Measurements from ENCODE around the gene EZH1.
A peak's percentile ranks its signal among the peaks of the same experiment; 100 is the strongest.

The EZH1 gene

DNA sequence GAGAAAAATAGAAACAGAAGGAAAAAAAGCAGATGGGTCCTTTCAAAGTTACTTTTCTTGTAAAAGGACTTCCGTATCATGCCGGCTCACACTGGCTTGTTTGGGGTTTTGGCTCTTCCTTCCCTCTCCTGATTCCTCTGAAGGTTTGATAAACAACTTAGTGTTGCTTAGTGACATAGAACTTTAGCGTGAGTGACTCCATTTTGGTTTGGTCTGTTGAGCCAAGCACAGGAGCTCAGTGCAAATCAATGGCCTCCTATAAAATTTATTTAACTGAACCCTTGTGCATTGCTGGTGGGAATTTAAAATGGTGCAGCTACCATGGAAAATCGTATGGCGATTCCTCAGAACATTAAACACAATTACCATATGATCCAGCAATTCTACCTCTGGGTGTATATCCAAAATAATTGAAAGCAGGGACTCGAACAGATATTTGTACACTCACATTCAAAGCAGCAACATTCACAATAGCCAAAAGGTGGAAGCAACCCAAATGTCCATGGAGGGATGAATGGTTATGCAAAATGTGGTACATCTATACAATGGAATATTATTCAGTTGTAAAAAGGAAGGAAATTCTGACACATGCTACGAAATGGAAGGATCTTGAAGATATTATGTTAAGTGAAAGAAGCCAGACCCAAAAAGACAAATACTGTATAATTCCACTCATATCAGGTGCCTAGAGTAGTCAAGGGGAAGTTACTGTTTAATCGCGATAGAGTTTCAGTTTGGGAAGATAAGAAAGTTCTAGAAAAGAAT is 86.8 kb downstream of the EZH1 start:
- TF ChIP-seq, protein P1, sequence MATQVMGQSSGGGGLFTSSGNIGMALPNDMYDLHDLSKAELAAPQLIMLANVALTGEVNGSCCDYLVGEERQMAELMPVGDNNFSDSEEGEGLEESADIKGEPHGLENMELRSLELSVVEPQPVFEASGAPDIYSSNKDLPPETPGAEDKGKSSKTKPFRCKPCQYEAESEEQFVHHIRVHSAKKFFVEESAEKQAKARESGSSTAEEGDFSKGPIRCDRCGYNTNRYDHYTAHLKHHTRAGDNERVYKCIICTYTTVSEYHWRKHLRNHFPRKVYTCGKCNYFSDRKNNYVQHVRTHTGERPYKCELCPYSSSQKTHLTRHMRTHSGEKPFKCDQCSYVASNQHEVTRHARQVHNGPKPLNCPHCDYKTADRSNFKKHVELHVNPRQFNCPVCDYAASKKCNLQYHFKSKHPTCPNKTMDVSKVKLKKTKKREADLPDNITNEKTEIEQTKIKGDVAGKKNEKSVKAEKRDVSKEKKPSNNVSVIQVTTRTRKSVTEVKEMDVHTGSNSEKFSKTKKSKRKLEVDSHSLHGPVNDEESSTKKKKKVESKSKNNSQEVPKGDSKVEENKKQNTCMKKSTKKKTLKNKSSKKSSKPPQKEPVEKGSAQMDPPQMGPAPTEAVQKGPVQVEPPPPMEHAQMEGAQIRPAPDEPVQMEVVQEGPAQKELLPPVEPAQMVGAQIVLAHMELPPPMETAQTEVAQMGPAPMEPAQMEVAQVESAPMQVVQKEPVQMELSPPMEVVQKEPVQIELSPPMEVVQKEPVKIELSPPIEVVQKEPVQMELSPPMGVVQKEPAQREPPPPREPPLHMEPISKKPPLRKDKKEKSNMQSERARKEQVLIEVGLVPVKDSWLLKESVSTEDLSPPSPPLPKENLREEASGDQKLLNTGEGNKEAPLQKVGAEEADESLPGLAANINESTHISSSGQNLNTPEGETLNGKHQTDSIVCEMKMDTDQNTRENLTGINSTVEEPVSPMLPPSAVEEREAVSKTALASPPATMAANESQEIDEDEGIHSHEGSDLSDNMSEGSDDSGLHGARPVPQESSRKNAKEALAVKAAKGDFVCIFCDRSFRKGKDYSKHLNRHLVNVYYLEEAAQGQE (IDR thresholded peaks at IDR 0.05; ENCODE audit: insufficient read depth in 1 of 2, low read depth in 2 of 2, low read length in 2 of 2), result no peak
- no peak for TF ChIP-seq SIN3A (IDR thresholded peaks at IDR 0.05; ENCODE audit: borderline replicate concordance, insufficient read depth, low read length)

DNA sequence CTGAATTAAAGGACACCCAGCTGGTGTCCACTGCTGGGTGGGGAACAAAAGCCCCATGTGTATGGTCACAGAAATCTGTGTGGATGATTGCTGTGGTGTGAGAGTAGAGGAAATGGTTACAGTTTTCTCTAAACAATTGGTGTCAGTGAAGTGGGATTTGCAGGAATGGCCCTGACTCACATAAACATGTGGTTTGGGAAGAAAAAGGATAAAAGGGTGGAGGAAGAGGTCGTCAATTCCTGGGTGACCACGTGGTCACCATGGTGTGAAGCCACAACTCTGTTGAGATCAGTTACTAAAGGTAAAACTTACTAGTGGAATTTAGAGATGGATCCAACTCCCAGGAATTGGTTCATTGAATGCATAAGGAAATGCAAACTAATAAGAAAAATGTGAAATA is 89.3 kb downstream of the EZH1 start:
- TF ChIP-seq, protein P1 (IDR thresholded peaks at IDR 0.05; ENCODE audit: insufficient read depth in 1 of 2, low read depth in 2 of 2, low read length in 2 of 2), result no peak
- TF ChIP-seq SIN3A (IDR thresholded peaks at IDR 0.05; ENCODE audit: borderline replicate concordance, insufficient read depth, low read length), result no peak
- no peak for TF ChIP-seq TAF1 (IDR thresholded peaks at IDR 0.05; ENCODE audit: borderline replicate concordance, insufficient read depth, low read length)
- TF ChIP-seq POLR2AphosphoS5 (IDR thresholded peaks at IDR 0.05; ENCODE audit: low read depth, low read length), result no peak
- TF ChIP-seq FOXP2 (optimal IDR thresholded peaks at IDR 0.05; ENCODE audit: borderline replicate concordance, extremely low read depth, extremely low read length, insufficient read depth), result no peak

DNA sequence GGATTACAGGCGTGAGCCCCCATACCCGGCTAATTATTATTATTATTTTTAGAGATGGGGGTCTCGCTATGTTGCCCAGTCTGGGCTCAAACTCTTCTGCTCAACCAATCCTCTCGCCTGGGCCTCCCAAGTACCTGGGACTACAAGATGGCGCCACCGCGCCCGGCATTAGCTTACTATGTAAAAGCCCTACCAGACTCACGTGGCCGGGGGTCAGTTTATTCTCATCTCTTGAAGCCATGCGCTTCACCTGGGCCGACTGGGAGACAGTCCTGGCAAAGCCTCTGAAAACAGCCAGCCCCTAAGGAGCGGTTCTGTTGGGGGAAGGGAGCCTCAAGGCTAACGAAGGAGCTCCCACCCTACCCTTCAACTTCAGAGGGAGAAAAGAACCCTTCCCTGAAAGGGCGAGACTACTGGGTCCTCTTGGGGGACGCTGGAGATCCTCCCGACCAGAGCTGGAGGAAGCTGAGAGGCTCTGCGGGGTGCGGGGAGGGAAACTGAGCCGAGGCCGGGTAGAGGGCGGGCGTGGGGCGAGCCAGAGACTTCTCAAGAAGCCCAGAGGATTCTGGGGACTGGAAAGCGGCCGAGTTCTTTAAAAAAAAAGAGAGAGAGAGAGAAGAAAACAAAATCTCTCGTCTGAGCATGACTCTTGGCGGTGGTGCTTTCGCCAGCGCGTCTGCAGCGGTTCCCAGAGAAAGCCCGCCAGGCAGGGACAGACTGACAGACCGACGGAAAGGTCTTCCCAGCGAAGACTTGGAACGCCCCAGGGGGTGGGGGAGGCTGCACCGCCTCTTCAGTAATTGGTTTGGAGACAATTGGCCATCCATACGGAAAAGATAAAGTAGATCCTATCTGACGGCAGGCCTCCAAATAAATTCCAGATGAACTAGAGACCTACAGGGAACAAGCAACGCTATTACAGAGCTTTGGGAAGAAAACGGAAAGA is 91.4 kb downstream of the EZH1 start:
- TF ChIP-seq POLR2AphosphoS5 (IDR thresholded peaks at IDR 0.05; ENCODE audit: low read depth, low read length), result peak; percentile 26; the same call in 1 of the 2 replicates
- TF ChIP-seq FOXP2 (optimal IDR thresholded peaks at IDR 0.05; ENCODE audit: borderline replicate concordance, extremely low read depth, extremely low read length, insufficient read depth), result no peak
- TF ChIP-seq TAF1 (IDR thresholded peaks at IDR 0.05; ENCODE audit: borderline replicate concordance, insufficient read depth, low read length), result 0 out of 2 replicates have a peak, but pooled peaks have one; percentile 53
- TF ChIP-seq, protein P1 (IDR thresholded peaks at IDR 0.05; ENCODE audit: insufficient read depth in 1 of 2, low read depth in 2 of 2, low read length in 2 of 2), result peak in 1 of 2 experiments; percentile 51; a peak in 1 of 4 replicates
- no peak for TF ChIP-seq SIN3A (IDR thresholded peaks at IDR 0.05; ENCODE audit: borderline replicate concordance, insufficient read depth, low read length)

DNA sequence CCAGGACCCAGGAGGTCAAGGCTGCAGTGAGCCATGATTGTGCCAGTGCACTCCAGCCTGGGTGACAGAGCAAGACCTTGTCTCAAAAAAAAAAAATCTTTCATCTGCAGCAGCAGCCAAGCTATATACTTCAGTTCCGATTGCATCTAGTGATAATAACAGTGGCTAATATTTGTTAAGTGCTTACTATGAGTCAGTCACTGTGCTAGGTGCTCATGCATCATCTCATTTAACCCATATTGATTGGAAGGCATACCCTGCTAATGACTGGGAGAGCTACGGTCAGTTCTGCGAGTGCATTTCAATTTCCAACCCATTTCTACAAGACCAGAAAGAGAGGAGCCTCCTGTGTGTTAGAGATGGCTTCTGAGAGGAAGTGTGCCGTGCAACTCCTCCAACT is 93.4 kb downstream of the EZH1 start:
- TF ChIP-seq POLR2AphosphoS5 (IDR thresholded peaks at IDR 0.05; ENCODE audit: low read depth, low read length), result no peak
- no peak for TF ChIP-seq TAF1 (IDR thresholded peaks at IDR 0.05; ENCODE audit: borderline replicate concordance, insufficient read depth, low read length)
- TF ChIP-seq, protein P1 (IDR thresholded peaks at IDR 0.05; ENCODE audit: insufficient read depth in 1 of 2, low read depth in 2 of 2, low read length in 2 of 2), result no peak
- TF ChIP-seq FOXP2 (optimal IDR thresholded peaks at IDR 0.05; ENCODE audit: borderline replicate concordance, extremely low read depth, extremely low read length, insufficient read depth), result no peak
- no peak for TF ChIP-seq SIN3A (IDR thresholded peaks at IDR 0.05; ENCODE audit: borderline replicate concordance, insufficient read depth, low read length)
